Measurements from ENCODE around the gene EYS. TPM values are rescaled to one million over a fixed set of nuclear protein-coding genes. Genes with fewer than 3 reads are reported as not detected.

EYS gene
- polyA plus RNA-seq, 1 of the 3 experiments (the other 2 are of a cell fraction): 0.05 TPM

GRCh38 chr6:63926258-63926780 is 1780.7 kb downstream of the EYS start (continued):
- TF ChIP-seq ZBTB33 (IDR thresholded peaks at IDR 0.05; ENCODE audit: borderline replicate concordance, low read depth) (no peak), CHD2 (IDR thresholded peaks at IDR 0.05; ENCODE audit: low read length, partially characterized antibody) (no peak), TAF1 (IDR thresholded peaks at IDR 0.05; ENCODE audit: borderline replicate concordance, low read depth, low read length) (no peak), JUND (IDR thresholded peaks at IDR 0.05) (no peak), FOXM1 (IDR thresholded peaks at IDR 0.05; ENCODE audit: low read depth) (no peak), CTCF (IDR thresholded peaks at IDR 0.05) (no peak), TCF12 (IDR thresholded peaks at IDR 0.05) (no peak)

- Histone ChIP-seq H3K9me2 (no peaks in the 10 kb centered on the region), H3K9me3 (no peaks in the 10 kb centered on the region)
- TF ChIP-seq USF1 (IDR thresholded peaks at IDR 0.05; ENCODE audit: borderline replicate concordance, low read depth): no peak
- TF ChIP-seq GABPA (IDR thresholded peaks at IDR 0.05; ENCODE audit: low read depth): no peak
- TF ChIP-seq GATA2 (CRISPR knock-in tag; IDR thresholded peaks at IDR 0.05): no peak
- TF ChIP-seq MEF2A (IDR thresholded peaks at IDR 0.05; ENCODE audit: borderline replicate concordance, low read depth): no peak
- TF ChIP-seq SIN3A (IDR thresholded peaks at IDR 0.05; ENCODE audit: borderline replicate concordance, low read depth, low read length): no peak
- TF ChIP-seq FOXM1 (IDR thresholded peaks at IDR 0.05; ENCODE audit: low read depth): no peak
- no peak for TF ChIP-seq REST (IDR thresholded peaks at IDR 0.05; ENCODE audit: low read depth, low read length)
- no peak for TF ChIP-seq TEAD4 (IDR thresholded peaks at IDR 0.05; ENCODE audit: borderline replicate concordance, insufficient read depth)
- TF ChIP-seq PBX3 (IDR thresholded peaks at IDR 0.05): no peak
- TF ChIP-seq SMC3 (IDR thresholded peaks at IDR 0.05; ENCODE audit: low read depth, low read length): peak; percentile 20; the same call in 1 of the 2 replicates
- no peak for TF ChIP-seq MAX (IDR thresholded peaks at IDR 0.05; ENCODE audit: low read depth)
- TF ChIP-seq TCF12 (IDR thresholded peaks at IDR 0.05): no peak
- peak; percentile 77 for TF ChIP-seq CTCF (IDR thresholded peaks at IDR 0.05)
- no peak for TF ChIP-seq CHD2 (IDR thresholded peaks at IDR 0.05; ENCODE audit: low read length, partially characterized antibody)
These were observed 1783.8 kb downstream of the EYS start for GRCh38 chr6:63923139-63923739.

More at GRCh38 chr6:63923139-63923739, 1783.8 kb downstream of the EYS start:
- H2AFZ ChIP-seq (ENCODE audit: low read depth): no peak overlapping the region; the same call in 1 of the 2 replicates
- peak; percentile 47 for DNase-seq
- H3F3A ChIP-seq (replicated peaks; ENCODE audit: insufficient read depth): no peaks in the 10 kb centered on the region
- no peak overlapping the region for H3K27ac ChIP-seq (ENCODE audit: low read depth in 2 of 2, low read length in 1 of 2)
- ChIA-PET POLR2A (no interaction called here), CTCF (interaction anchor here (0.8 to 1.6 kb wide), 7 partner anchors 8 to 408 kb away, joined by 3 to 5 read pairs (median 3); no protein-coding TSS in a partner anchor)
- no peak overlapping the region for H3K9ac ChIP-seq
- no peaks in the 10 kb centered on the region for H3K79me2 ChIP-seq (ENCODE audit: insufficient read depth)
- no peak overlapping the region for H3K4me2 ChIP-seq
- no peaks in the 10 kb centered on the region for H3K36me3 ChIP-seq (replicated peaks in 1 of 2; ENCODE audit: control insufficient read depth in 1 of 2, insufficient read depth in 2 of 2, low read length in 1 of 2)
- WGBS (ENCODE audit: low lambda C conversion rate): 4% methylated on average over 6 of the region's 6 CpGs
- no peak overlapping the region; a peak in 1 of 4 replicates for H3K4me3 ChIP-seq (ENCODE audit: low read depth in 2 of 2, low read length in 1 of 2)
- no peaks in the 10 kb centered on the region for H4K20me1 ChIP-seq (ENCODE audit: insufficient read depth)
- H3K27me3 ChIP-seq (ENCODE audit: insufficient read depth): 0 out of 2 replicates have a peak, but pooled peaks cover 4% of the 10 kb centered on the region
- peaks cover 0 to 6% of the 10 kb centered on the region in 2 experiments; a peak in 2 of 4 replicates for H3K4me1 ChIP-seq (ENCODE audit: control insufficient read depth in 1 of 2, insufficient read depth in 2 of 2, low read depth in 1 of 2, low read length in 1 of 2)

Measured in SK-N-SH (cell line).